H1 (cell line): ENCODE measurements around the gene CELSR1.

Experiments
- CEBPB ChIP-seq: IDR thresholded peaks from 2 replicates; pipeline ENCODE4 v1.6.1; 2012; ENCODE audit warnings: low read depth, low read length
- EP300 ChIP-seq, 2 experiments: IDR thresholded peaks; 1 replicate in 1 of 2; 2 replicates in 1 of 2; pipeline ENCODE4 v1.6.1; 2011 to 2012; ENCODE audit warnings: low read depth in 2 of 2, low read length in 2 of 2, mild to moderate bottlenecking in 2 of 2, borderline replicate concordance in 1 of 2, inconsistent platforms in 1 of 2, moderate library complexity in 1 of 2
- JUN ChIP-seq: IDR thresholded peaks from 2 replicates; pipeline ENCODE4 v1.6.1; 2011; ENCODE audit warnings: low read depth, mild to moderate bottlenecking, improper control_type of control experiment, low read length
- NRF1 ChIP-seq: IDR thresholded peaks from 2 replicates; pipeline ENCODE4 v1.6.1; 2011; ENCODE audit warnings: mild to moderate bottlenecking, low read depth, low read length, improper control_type of control experiment
- POLR2A ChIP-seq, 2 experiments: IDR thresholded peaks; 1 replicate in 1 of 2; 2 replicates in 1 of 2; pipeline ENCODE4 v1.6.1; 2011; ENCODE audit warnings: low read depth in 2 of 2, low read length in 2 of 2, mild to moderate bottlenecking in 2 of 2; ENCODE audit errors: control extremely low read depth in 1 of 2
- TF ChIP-seq, protein P1 (sequence below), 3 experiments: IDR thresholded peaks; 1 replicate in 2 of 3; 2 replicates in 1 of 3; pipeline versions ENCODE4 v1.5.1 to v1.6.1; 2011; ENCODE audit warnings: low read length in 3 of 3, mild to moderate bottlenecking in 3 of 3, inconsistent platforms in 2 of 3, low read depth in 1 of 3, moderate library complexity in 1 of 3; ENCODE audit not compliant: insufficient read depth in 1 of 3; ENCODE audit errors: control extremely low read depth in 1 of 3

GRCh38 chr22:46354993-46355305 lies 182.5 kb downstream of the CELSR1 start:
- TF ChIP-seq, protein P1, sequence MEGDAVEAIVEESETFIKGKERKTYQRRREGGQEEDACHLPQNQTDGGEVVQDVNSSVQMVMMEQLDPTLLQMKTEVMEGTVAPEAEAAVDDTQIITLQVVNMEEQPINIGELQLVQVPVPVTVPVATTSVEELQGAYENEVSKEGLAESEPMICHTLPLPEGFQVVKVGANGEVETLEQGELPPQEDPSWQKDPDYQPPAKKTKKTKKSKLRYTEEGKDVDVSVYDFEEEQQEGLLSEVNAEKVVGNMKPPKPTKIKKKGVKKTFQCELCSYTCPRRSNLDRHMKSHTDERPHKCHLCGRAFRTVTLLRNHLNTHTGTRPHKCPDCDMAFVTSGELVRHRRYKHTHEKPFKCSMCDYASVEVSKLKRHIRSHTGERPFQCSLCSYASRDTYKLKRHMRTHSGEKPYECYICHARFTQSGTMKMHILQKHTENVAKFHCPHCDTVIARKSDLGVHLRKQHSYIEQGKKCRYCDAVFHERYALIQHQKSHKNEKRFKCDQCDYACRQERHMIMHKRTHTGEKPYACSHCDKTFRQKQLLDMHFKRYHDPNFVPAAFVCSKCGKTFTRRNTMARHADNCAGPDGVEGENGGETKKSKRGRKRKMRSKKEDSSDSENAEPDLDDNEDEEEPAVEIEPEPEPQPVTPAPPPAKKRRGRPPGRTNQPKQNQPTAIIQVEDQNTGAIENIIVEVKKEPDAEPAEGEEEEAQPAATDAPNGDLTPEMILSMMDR (IDR thresholded peaks at IDR 0.05; ENCODE audit: control extremely low read depth in 1 of 3, insufficient read depth in 1 of 3, low read depth in 1 of 3, low read length in 3 of 3), result no peak
- TF ChIP-seq EP300 (IDR thresholded peaks at IDR 0.05; ENCODE audit: borderline replicate concordance in 1 of 2, low read depth in 2 of 2, low read length in 2 of 2) (no peak), POLR2A (IDR thresholded peaks at IDR 0.05; ENCODE audit: control extremely low read depth in 1 of 2, low read depth in 2 of 2, low read length in 2 of 2) (no peak), JUN (no peak), CEBPB (no peak), NRF1 (no peak)
